Thymus (tissue), 11 donors: ENCODE results near the gene MEX3D. TPM values are rescaled to one million over a fixed set of nuclear protein-coding genes. Genes with fewer than 3 reads are reported as not detected.
"Not testable (repeated sequence)": the region's sequence is repeated elsewhere in the genome, so short reads cannot be mapped to it uniquely, and the experiment has no call there.

Source experiments
- DNase-seq, 9 donors: peaks; one replicate each; pipeline ENCODE4 v3.0.0-alpha.2; 2013; ENCODE audit warnings: low spot score in 9 of 9, low read depth in 6 of 9, missing footprints in 1 of 9
- H3K27ac ChIP-seq, 2 donors: one replicate each; pipeline ENCODE4 v1.5.1; 2013; ENCODE audit warnings: control low read depth in 1 of 2, low read depth in 1 of 2, low read length in 1 of 2, mild to moderate bottlenecking in 1 of 2, moderate library complexity in 1 of 2
- H3K27me3 ChIP-seq, 2 donors: one replicate each; pipeline ENCODE4 v1.5.1; 2013; ENCODE audit warnings: low read length in 1 of 2; ENCODE audit not compliant: control insufficient read depth in 2 of 2, insufficient read depth in 1 of 2
- H3K36me3 ChIP-seq, 2 donors: one replicate each; pipeline ENCODE4 v1.5.1; 2013; ENCODE audit warnings: low read length in 1 of 2, mild to moderate bottlenecking in 1 of 2, moderate library complexity in 1 of 2; ENCODE audit not compliant: control insufficient read depth in 2 of 2, insufficient read depth in 2 of 2
- H3K4me1 ChIP-seq, 2 donors: one replicate each; pipeline ENCODE4 v1.5.1; 2013; ENCODE audit warnings: low read length in 2 of 2; ENCODE audit not compliant: control insufficient read depth in 2 of 2, insufficient read depth in 2 of 2
- H3K4me3 ChIP-seq, 2 donors: one replicate each; pipeline ENCODE4 v1.5.1; 2013; ENCODE audit warnings: low read length in 2 of 2, control low read depth in 1 of 2, mild to moderate bottlenecking in 1 of 2
- H3K9me3 ChIP-seq, 2 donors: one replicate each; pipeline ENCODE4 v1.5.1; 2013; ENCODE audit warnings: low read length in 1 of 2, mild to moderate bottlenecking in 1 of 2; ENCODE audit not compliant: control insufficient read depth in 2 of 2, insufficient read depth in 1 of 2
- WGBS: extraction: QIAGEN DNeasy Blood & Tissue Kit; methylation state at CpG from one replicate; pipeline ENCODE4 v1.1.7; 2013; 5-methylcytosine and 5-hydroxymethylcytosine counted together
- polyA plus RNA-seq: library from polyadenylated mRNA; stranded (reverse); fragments of 200-250 nt; gene quantifications from one replicate; pipeline ENCODE4 v1.2.3, GENCODE V29; 2013
- total RNA-seq: library from RNA; stranded (reverse); fragments of 120-200 nt; gene quantifications from one replicate; pipeline ENCODE4 v1.2.4, GENCODE V29; 2013
- donor health status: healthy.

MEX3D gene
- total and polyA plus RNA-seq, 2 donors, result 5.4 to 13.0 TPM

- DNase-seq, H3K4me1 ChIP-seq, H3K36me3 ChIP-seq, H3K4me3 ChIP-seq, H3K9me3 ChIP-seq, H3K27ac ChIP-seq: not testable (repeated sequence)
- WGBS, result 96% methylated on average over 7 of the region's 7 CpGs
- peaks cover 2 to 32% of the 10 kb centered on the region in 2 donors for H3K27me3 ChIP-seq
Measured at GRCh38 chr19:1535699-1536098, 32.4 kb downstream of the MEX3D start.

- H3K27ac ChIP-seq, result no peak overlapping the region
- WGBS, result 89% methylated on average over 14 of the region's 14 CpGs
- no peaks in the 10 kb centered on the region for H3K4me1 ChIP-seq
- H3K36me3 ChIP-seq, result no peaks in the 10 kb centered on the region
- peaks cover 0 to 25% of the 10 kb centered on the region in 2 donors for H3K27me3 ChIP-seq
- H3K4me3 ChIP-seq, result no peak overlapping the region
- DNase-seq, result no peak
- H3K9me3 ChIP-seq, result no peaks in the 10 kb centered on the region
Measured at GRCh38 chr19:1534972-1535371, 33.2 kb downstream of the MEX3D start.

- Histone ChIP-seq H3K27me3 (peaks cover 0 to 21% of the 10 kb centered on the region in 2 donors), H3K9me3 (no peaks in the 10 kb centered on the region), H3K4me1 (no peaks in the 10 kb centered on the region), H3K4me3 (no peak overlapping the region), H3K36me3 (no peaks in the 10 kb centered on the region), H3K27ac (no peak overlapping the region)
- no peak for DNase-seq
- WGBS, result 74% methylated on average over 23 of the region's 23 CpGs
Measured at GRCh38 chr19:1533510-1534150, 34.5 kb downstream of the MEX3D start.

GRCh38 chr19:1532003-1532402, 36.1 kb downstream of the MEX3D start:
- no peak for DNase-seq
- peaks cover 0 to 18% of the 10 kb centered on the region in 2 donors for H3K27me3 ChIP-seq
- no peak overlapping the region for H3K27ac ChIP-seq
- H3K9me3 ChIP-seq, result no peaks in the 10 kb centered on the region
- no peaks in the 10 kb centered on the region for H3K4me1 ChIP-seq
- WGBS, result 94% methylated on average over 9 of the region's 9 CpGs
- no peak overlapping the region for H3K4me3 ChIP-seq
- H3K36me3 ChIP-seq, result no peaks in the 10 kb centered on the region

GRCh38 chr19:1531587-1531986, 36.5 kb downstream of the MEX3D start:
- 91% methylated on average over 11 of the region's 11 CpGs for WGBS
- no peak overlapping the region for H3K4me3 ChIP-seq
- no peak for DNase-seq
- H3K36me3 ChIP-seq, result no peaks in the 10 kb centered on the region
- peaks cover under 1 to 21% of the 10 kb centered on the region in 2 donors for H3K27me3 ChIP-seq
- no peaks in the 10 kb centered on the region for H3K9me3 ChIP-seq
- H3K27ac ChIP-seq, result no peak overlapping the region
- H3K4me1 ChIP-seq, result no peaks in the 10 kb centered on the region

- not testable (repeated sequence) for H3K36me3 ChIP-seq, H3K27ac ChIP-seq, H3K9me3 ChIP-seq, H3K4me1 ChIP-seq, H3K4me3 ChIP-seq, DNase-seq
- peaks cover 3 to 28% of the 10 kb centered on the region in 2 donors for H3K27me3 ChIP-seq
- 94% methylated on average over 11 of the region's 11 CpGs for WGBS
Measured at GRCh38 chr19:1530856-1531255, 37.3 kb downstream of the MEX3D start.

- WGBS, result 89% methylated on average over 16 of the region's 16 CpGs
- no peak overlapping the region for H3K4me3 ChIP-seq
- no peak overlapping the region for H3K27ac ChIP-seq
- DNase-seq, result no peak
- no peaks in the 10 kb centered on the region for H3K4me1 ChIP-seq
- H3K36me3 ChIP-seq, result no peaks in the 10 kb centered on the region
- no peaks in the 10 kb centered on the region for H3K9me3 ChIP-seq
- H3K27me3 ChIP-seq, result peaks cover 11 to 34% of the 10 kb centered on the region in 2 donors
Measured at GRCh38 chr19:1529430-1529816, 38.7 kb downstream of the MEX3D start.

- 82% methylated on average over 22 of the region's 23 CpGs for WGBS
- H3K4me3 ChIP-seq, result no peak overlapping the region
- no peak overlapping the region for H3K27ac ChIP-seq
- peaks cover 17 to 37% of the 10 kb centered on the region in 2 donors for H3K27me3 ChIP-seq
- no peaks in the 10 kb centered on the region for H3K36me3 ChIP-seq
- no peaks in the 10 kb centered on the region for H3K9me3 ChIP-seq
- H3K4me1 ChIP-seq, result no peaks in the 10 kb centered on the region
- DNase-seq, result no peak
Measured at GRCh38 chr19:1528596-1529429, 39.3 kb downstream of the MEX3D start.

GRCh38 chr19:1527650-1528309, 40.3 kb downstream of the MEX3D start:
- WGBS, result 85% methylated on average over 27 of the region's 27 CpGs
- H3K4me1 ChIP-seq, result no peaks in the 10 kb centered on the region
- H3K27ac ChIP-seq, result no peak overlapping the region
- no peaks in the 10 kb centered on the region for H3K36me3 ChIP-seq
- H3K27me3 ChIP-seq, result peaks cover 27 to 47% of the 10 kb centered on the region in 2 donors
- H3K4me3 ChIP-seq, result no peak overlapping the region
- DNase-seq, result no peak
- H3K9me3 ChIP-seq, result peaks cover 0 to 4% of the 10 kb centered on the region in 2 donors
